Osteoblast (primary cell): ENCODE measurements around the gene DAP. TPM values are rescaled to one million over a fixed set of nuclear protein-coding genes. Genes with fewer than 3 reads are reported as not detected.
"Not testable (repeated sequence)": the region's sequence is repeated elsewhere in the genome, so short reads cannot be mapped to it uniquely, and the experiment has no call there.

Source experiments
- DNase-seq: peaks from one replicate; pipeline ENCODE4 v3.0.0; 2011; ENCODE audit warnings: low spot score, mixed read lengths; ENCODE audit not compliant: insufficient read length; ENCODE audit errors: missing footprints
- H2AFZ ChIP-seq: 2 replicates; pipeline ENCODE4 v1.6.0; 2011; ENCODE audit warnings: mild to moderate bottlenecking, low read length
- H3K27ac ChIP-seq: 2 replicates; pipeline ENCODE4 v1.5.1; 2011; ENCODE audit warnings: mild to moderate bottlenecking, low read depth, low read length, moderate library complexity
- H3K27me3 ChIP-seq: 2 replicates; pipeline ENCODE4 v1.6.0; 2012; ENCODE audit warnings: mild to moderate bottlenecking, control low read depth, inconsistent platforms, low read length, moderate library complexity; ENCODE audit not compliant: insufficient read depth
- H3K36me3 ChIP-seq: 2 replicates; pipeline ENCODE4 v1.5.1; 2011; ENCODE audit warnings: mild to moderate bottlenecking, low read length, control low read depth, moderate library complexity; ENCODE audit not compliant: insufficient read depth
- H3K4me1 ChIP-seq: 2 replicates; pipeline ENCODE4 v1.5.1; 2011; ENCODE audit warnings: mild to moderate bottlenecking, low read length, control low read depth, moderate library complexity; ENCODE audit not compliant: insufficient read depth
- H3K4me2 ChIP-seq: 2 replicates; pipeline ENCODE4 v1.6.0; 2011; ENCODE audit warnings: mild to moderate bottlenecking, low read length; ENCODE audit not compliant: insufficient read depth
- H3K4me3 ChIP-seq: fragments of 200-600 bp; sonication (generic); 3 replicates; pipeline ENCODE4 v1.5.1; 2012; ENCODE audit warnings: mild to moderate bottlenecking, low read length, inconsistent platforms; ENCODE audit not compliant: insufficient read depth
- H3K79me2 ChIP-seq: 2 replicates; pipeline ENCODE4 v1.6.0; 2012; ENCODE audit warnings: mild to moderate bottlenecking, low read length, control low read depth, inconsistent platforms; ENCODE audit not compliant: insufficient read depth
- H3K9me3 ChIP-seq: 2 replicates; pipeline ENCODE4 v1.5.1; 2011; ENCODE audit warnings: low read depth, low read length, control low read depth
- H4K20me1 ChIP-seq: 2 replicates; pipeline ENCODE4 v1.6.0; 2012; ENCODE audit warnings: mild to moderate bottlenecking, low read length, control low read depth; ENCODE audit not compliant: insufficient read depth
- total RNA-seq: library from RNA; depleted of rRNA; stranded (reverse); fragments of >200 nt; gene quantifications from 2 replicates; pipeline ENCODE4 v1.2.3, GENCODE V29; 2012
- TF ChIP-seq, protein P1 (sequence below): IDR thresholded peaks from 2 replicates; pipeline ENCODE4 v1.5.1; 2011; ENCODE audit warnings: mild to moderate bottlenecking, low read depth, low read length, moderate library complexity; ENCODE audit errors: extremely low read depth

Gene DAP
- total RNA-seq, 1 donor = 31.1 TPM

DNA sequence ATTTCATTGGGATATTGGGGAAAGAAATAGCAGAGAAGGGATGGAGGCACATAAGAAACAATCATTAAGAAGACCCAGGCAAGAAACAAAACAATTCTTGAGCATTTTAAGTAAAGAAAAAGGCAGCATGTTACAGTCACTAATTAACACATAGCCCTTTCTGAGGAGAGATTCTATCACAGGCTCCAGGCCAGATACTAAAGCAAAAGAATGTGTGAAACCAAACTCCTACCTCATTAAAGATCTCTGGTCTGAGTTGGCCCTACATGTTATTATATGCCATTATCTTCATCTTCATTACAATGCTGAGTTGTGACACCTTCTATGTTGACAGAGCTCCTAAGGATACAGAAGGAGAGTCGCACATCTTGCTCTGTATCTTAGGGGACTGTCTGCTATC is 37.5 kb downstream of the DAP start:
- no peak overlapping the region for H2AFZ ChIP-seq
- TF ChIP-seq, protein P1, sequence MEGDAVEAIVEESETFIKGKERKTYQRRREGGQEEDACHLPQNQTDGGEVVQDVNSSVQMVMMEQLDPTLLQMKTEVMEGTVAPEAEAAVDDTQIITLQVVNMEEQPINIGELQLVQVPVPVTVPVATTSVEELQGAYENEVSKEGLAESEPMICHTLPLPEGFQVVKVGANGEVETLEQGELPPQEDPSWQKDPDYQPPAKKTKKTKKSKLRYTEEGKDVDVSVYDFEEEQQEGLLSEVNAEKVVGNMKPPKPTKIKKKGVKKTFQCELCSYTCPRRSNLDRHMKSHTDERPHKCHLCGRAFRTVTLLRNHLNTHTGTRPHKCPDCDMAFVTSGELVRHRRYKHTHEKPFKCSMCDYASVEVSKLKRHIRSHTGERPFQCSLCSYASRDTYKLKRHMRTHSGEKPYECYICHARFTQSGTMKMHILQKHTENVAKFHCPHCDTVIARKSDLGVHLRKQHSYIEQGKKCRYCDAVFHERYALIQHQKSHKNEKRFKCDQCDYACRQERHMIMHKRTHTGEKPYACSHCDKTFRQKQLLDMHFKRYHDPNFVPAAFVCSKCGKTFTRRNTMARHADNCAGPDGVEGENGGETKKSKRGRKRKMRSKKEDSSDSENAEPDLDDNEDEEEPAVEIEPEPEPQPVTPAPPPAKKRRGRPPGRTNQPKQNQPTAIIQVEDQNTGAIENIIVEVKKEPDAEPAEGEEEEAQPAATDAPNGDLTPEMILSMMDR = no peak
- DNase-seq = no peak
- H3K4me2 ChIP-seq = no peak overlapping the region
- no peaks in the 10 kb centered on the region for H3K27me3 ChIP-seq
- H3K9me3 ChIP-seq = no peaks in the 10 kb centered on the region
- peaks cover 10% of the 10 kb centered on the region for H3K36me3 ChIP-seq
- peaks cover 36% of the 10 kb centered on the region for H3K79me2 ChIP-seq
- no peak overlapping the region for H3K4me3 ChIP-seq
- peaks cover 10% of the 10 kb centered on the region for H4K20me1 ChIP-seq
- H3K4me1 ChIP-seq = peaks cover 39% of the 10 kb centered on the region
- H3K27ac ChIP-seq = no peak overlapping the region

DNA sequence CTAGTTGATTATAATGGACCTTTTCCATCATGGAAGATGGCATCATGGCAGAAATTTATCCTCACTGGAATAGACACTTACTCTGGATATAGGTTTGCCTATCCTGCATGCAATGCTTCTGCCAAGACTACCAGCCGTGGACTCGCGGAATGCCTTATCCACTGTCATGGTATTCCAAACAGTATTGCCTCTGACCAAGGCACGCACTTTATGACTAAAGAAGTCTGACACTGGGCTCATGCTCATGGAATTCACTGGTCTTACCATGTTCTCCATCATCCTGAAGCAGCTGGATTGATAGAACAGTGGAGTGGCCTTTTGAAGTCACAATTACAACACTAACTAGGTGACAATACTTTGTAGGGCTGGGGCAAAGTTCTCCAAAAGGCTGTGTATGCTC is 40.3 kb downstream of the DAP start:
- DNase-seq, H3K27me3 ChIP-seq, H2AFZ ChIP-seq, H3K9me3 ChIP-seq, H3K4me3 ChIP-seq, H3K4me2 ChIP-seq: not testable (repeated sequence)
- peaks cover 16% of the 10 kb centered on the region for H3K36me3 ChIP-seq
- peaks cover 20% of the 10 kb centered on the region for H4K20me1 ChIP-seq
- H3K27ac ChIP-seq = peak overlapping the region; percentile 27
- H3K4me1 ChIP-seq = peaks cover 29% of the 10 kb centered on the region
- H3K79me2 ChIP-seq = peaks cover 41% of the 10 kb centered on the region

DNA sequence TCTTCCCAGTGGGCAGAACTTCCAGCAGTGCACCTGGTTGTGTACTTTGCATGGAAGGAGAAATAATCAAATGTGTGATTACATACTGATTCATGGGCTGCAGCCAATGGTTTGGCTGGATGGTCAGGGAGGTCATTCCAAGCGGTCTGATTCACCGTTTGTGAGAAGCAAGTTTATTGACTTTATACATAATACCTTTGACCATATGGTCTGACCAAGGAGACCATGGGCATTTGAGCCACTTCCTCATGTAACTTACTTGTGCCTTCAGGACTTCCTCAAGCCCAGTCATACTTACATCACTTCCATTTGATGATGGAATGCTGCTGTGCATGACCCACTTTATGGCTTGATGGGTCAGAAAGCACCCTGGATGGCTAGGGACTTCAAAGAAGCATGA is 41.1 kb downstream of the DAP start:
- H3K27me3 ChIP-seq = no peaks in the 10 kb centered on the region
- peaks cover 20% of the 10 kb centered on the region for H4K20me1 ChIP-seq
- TF ChIP-seq, protein P1 = no peak
- H3K79me2 ChIP-seq = peaks cover 45% of the 10 kb centered on the region
- peaks cover 22% of the 10 kb centered on the region for H3K4me1 ChIP-seq
- peak overlapping the region; percentile 27 for H3K27ac ChIP-seq
- H3K4me3 ChIP-seq = no peak overlapping the region
- peaks cover 18% of the 10 kb centered on the region for H3K36me3 ChIP-seq
- no peaks in the 10 kb centered on the region for H3K9me3 ChIP-seq
- peak; percentile 93 for DNase-seq
- H3K4me2 ChIP-seq = no peak overlapping the region
- H2AFZ ChIP-seq = no peak overlapping the region

DNA sequence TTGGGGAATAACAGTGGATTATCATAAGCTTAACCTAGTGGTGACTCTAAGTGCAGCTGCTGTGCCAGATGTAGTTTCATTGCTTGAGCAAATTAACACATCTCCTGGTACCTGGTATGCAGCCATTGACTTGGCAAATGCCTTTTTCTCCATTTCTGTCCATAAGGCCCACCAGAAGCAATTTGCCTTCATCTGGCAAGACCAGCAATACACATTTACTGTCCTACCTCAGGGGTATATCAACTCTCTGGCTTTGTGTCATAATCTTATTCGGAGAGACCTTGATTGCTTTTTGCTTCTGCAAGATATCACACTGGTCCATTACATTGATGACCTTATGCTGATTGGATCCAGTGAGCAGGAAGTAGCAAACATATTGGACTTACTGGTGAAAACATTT is 42.4 kb downstream of the DAP start:
- H3K27me3 ChIP-seq, H3K9me3 ChIP-seq, H3K27ac ChIP-seq, H2AFZ ChIP-seq, H3K4me2 ChIP-seq, DNase-seq, H3K4me3 ChIP-seq: not testable (repeated sequence)
- peaks cover 42% of the 10 kb centered on the region for H3K79me2 ChIP-seq
- H4K20me1 ChIP-seq = peaks cover 24% of the 10 kb centered on the region
- H3K36me3 ChIP-seq = peaks cover 21% of the 10 kb centered on the region
- peaks cover 12% of the 10 kb centered on the region for H3K4me1 ChIP-seq

DNA sequence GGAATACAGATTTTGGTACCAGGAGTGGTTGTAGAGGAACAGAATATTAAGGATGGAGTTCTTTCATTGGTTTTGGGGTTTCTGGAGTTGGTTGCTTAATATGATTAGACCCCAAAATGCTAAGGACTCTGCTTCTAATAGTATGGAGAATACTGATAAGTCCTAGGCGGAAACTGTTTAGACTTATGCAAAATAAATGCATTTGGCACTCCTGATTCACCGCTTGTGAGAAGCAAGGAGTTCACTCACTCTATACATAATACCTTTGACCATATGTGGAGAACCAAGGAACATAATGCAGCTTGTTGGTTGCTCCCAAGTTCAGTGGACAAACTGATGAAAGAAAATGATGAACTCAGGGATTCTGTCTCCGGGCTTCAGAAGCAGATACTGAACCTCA is 44.2 kb downstream of the DAP start:
- Histone ChIP-seq H4K20me1 (peaks cover 39% of the 10 kb centered on the region), H3K4me1 (peaks cover 12% of the 10 kb centered on the region), H3K79me2 (peaks cover 38% of the 10 kb centered on the region), H3K36me3 (peaks cover 14% of the 10 kb centered on the region)
- not testable (repeated sequence) for H2AFZ ChIP-seq, H3K27ac ChIP-seq, DNase-seq, H3K9me3 ChIP-seq, H3K27me3 ChIP-seq, H3K4me3 ChIP-seq, H3K4me2 ChIP-seq
